HEK293T (cell line): Measurements from ENCODE around the gene PPIL6.

Source experiments
- ARNT ChIP-seq: fragments of 450-650 bp; IDR thresholded peaks from 2 replicates; pipeline ENCODE4 v1.6.1; 2017; ENCODE audit warnings: mild to moderate bottlenecking
- ELF4 ChIP-seq: fragments of 450-650 bp; IDR thresholded peaks from 2 replicates; pipeline ENCODE4 v1.6.1; 2017; ENCODE audit warnings: antibody characterized with exemption
- SUZ12 ChIP-seq: fragments of 450-650 bp; IDR thresholded peaks from 2 replicates; pipeline ENCODE4 v1.6.1; 2016; ENCODE audit warnings: mild to moderate bottlenecking

DNA sequence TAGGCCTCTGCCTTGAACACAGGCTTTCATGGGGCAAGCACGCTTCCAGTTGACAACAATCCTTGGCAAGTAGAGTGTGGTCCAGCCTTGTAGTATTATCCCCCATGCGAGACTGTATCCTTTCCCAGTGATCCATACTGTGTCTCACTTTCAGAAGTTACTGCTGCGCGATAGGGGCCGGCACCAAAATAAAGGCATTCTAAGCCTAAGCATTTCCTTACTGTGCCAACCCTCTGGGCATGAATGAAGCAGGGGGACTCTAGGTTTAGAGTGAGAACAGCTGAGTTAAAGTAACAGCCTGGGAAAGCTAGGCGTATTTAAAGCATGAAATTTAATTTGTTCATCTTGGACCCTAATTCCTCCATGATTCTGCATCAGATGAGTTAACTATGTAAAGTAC is 97.5 kb downstream of the PPIL6 start:
- TF ChIP-seq ELF4 (no peak), ARNT (no peak), SUZ12 (no peak)
